Breast epithelium (tissue), 4 donors: ENCODE data around the gene TTC12. TPM values are rescaled to one million over a fixed set of nuclear protein-coding genes. Genes with fewer than 3 reads are reported as not detected.

Experiments used
- DNase-seq, 2 donors: peaks; one replicate each; pipeline ENCODE4 v3.0.0-alpha.2; 2019; ENCODE audit warnings: low spot score in 2 of 2
- H3K27ac ChIP-seq, 2 donors: fragments of 200-600 bp; sonication (generic) in 1 of 2; one replicate each; pipeline ENCODE4 v1.5.1; 2016 to 2019; ENCODE audit warnings: mild to moderate bottlenecking in 1 of 2
- H3K27me3 ChIP-seq, 2 donors: fragments of 200-600 bp; sonication (generic) in 1 of 2; one replicate each; pipeline versions ENCODE4 v1.5.1 to v1.6.0; 2017 to 2019; ENCODE audit warnings: control low read depth in 1 of 2, mild to moderate bottlenecking in 1 of 2
- H3K36me3 ChIP-seq: fragments of 200-600 bp; one replicate; pipeline ENCODE4 v1.5.1; 2019
- H3K4me1 ChIP-seq, 2 donors: fragments of 200-600 bp; sonication (generic); one replicate each; pipeline ENCODE4 v1.5.1; 2016 to 2019; ENCODE audit warnings: control low read depth in 1 of 2
- H3K4me3 ChIP-seq, 3 donors: fragments of 200-600 bp; sonication (generic); 1 replicate in 2 of 3; 2 replicates in 1 of 3; pipeline ENCODE4 v1.5.1; 2016 to 2019; ENCODE audit warnings: mild to moderate bottlenecking in 3 of 3, moderate library complexity in 2 of 3
- H3K9me3 ChIP-seq, 2 donors: fragments of 200-600 bp; sonication (generic) in 1 of 2; one replicate each; pipeline ENCODE4 v1.5.1; 2016 to 2019; ENCODE audit warnings: control low read depth in 1 of 2
- CTCF ChIP-seq, 3 donors: fragments of 450-650 bp; IDR thresholded peaks; one replicate each; pipeline ENCODE4 v1.5.1; 2016 to 2017; ENCODE audit warnings: antibody characterized with exemption in 3 of 3, mild to moderate bottlenecking in 3 of 3, moderate library complexity in 3 of 3
- POLR2A ChIP-seq: fragments of 450-650 bp; IDR thresholded peaks from one replicate; pipeline ENCODE4 v1.6.1; 2016; ENCODE audit warnings: antibody characterized with exemption, mild to moderate bottlenecking, moderate library complexity
- POLR2AphosphoS5 ChIP-seq, 3 donors: sonication (generic); formaldehyde crosslinking; IDR thresholded peaks; one replicate each; pipeline ENCODE4 v1.6.1; 2017; ENCODE audit warnings: antibody characterized with exemption in 3 of 3
- intact Hi-C: fragments of 100-400 bp; cut with DNase I; formaldehyde crosslinking; loops from one replicate; pipeline ENCODE4 v1.15.1; 2023; ENCODE audit warnings: low total_unique reads
- total RNA-seq, 3 donors: library from RNA; depleted of rRNA; stranded (reverse); fragments of >200 nt; gene quantifications; one replicate each; pipeline ENCODE4 v1.1.0, GENCODE V29; 2016

The TTC12 gene
- total RNA-seq, 3 donors from 2014 or later, result 12.3 to 48.4 (median 43.6) TPM

- TF ChIP-seq CTCF (IDR thresholded peaks at IDR 0.05) (no peak), POLR2A (no peak), POLR2AphosphoS5 (IDR thresholded peaks at IDR 0.05) (no peak)
- Histone ChIP-seq H3K27me3 (no peaks in the 10 kb centered on the region), H3K9me3 (no peaks in the 10 kb centered on the region), H3K4me3 (no peak overlapping the region), H3K4me1 (no peaks in the 10 kb centered on the region), H3K36me3 (no peaks in the 10 kb centered on the region), H3K27ac (no peak overlapping the region)
- intact Hi-C loops, result no loop called here
- no peak for DNase-seq
Measured at GRCh38 chr11:113304916-113305315, 9.5 kb upstream of the TTC12 start.

- Histone ChIP-seq H3K4me3 (no peak overlapping the region), H3K27me3 (no peaks in the 10 kb centered on the region), H3K36me3 (no peaks in the 10 kb centered on the region), H3K27ac (no peak overlapping the region), H3K4me1 (no peaks in the 10 kb centered on the region), H3K9me3 (no peaks in the 10 kb centered on the region)
- peak; percentile 63 to 71 for DNase-seq
- peak; percentile 49 to 95 (median 94) for TF ChIP-seq CTCF (IDR thresholded peaks at IDR 0.05)
- TF ChIP-seq POLR2AphosphoS5 (IDR thresholded peaks at IDR 0.05), result peak in 1 of 3 donors; percentile 39
- TF ChIP-seq POLR2A, result no peak
- intact Hi-C loops, result no loop called here
Measured at GRCh38 chr11:113305440-113306336, 8.7 kb upstream of the TTC12 start.

GRCh38 chr11:113308601-113309000 is 5.8 kb upstream of the TTC12 start:
- no peak for DNase-seq
- intact Hi-C loops, result no loop called here
- no peaks in the 10 kb centered on the region for H3K36me3 ChIP-seq
- no peak overlapping the region for H3K27ac ChIP-seq
- no peaks in the 10 kb centered on the region for H3K9me3 ChIP-seq
- no peaks in the 10 kb centered on the region for H3K4me1 ChIP-seq
- no peaks in the 10 kb centered on the region for H3K27me3 ChIP-seq
- no peak for TF ChIP-seq POLR2A
- TF ChIP-seq CTCF (IDR thresholded peaks at IDR 0.05), result no peak
- TF ChIP-seq POLR2AphosphoS5 (IDR thresholded peaks at IDR 0.05), result no peak
- H3K4me3 ChIP-seq, result no peak overlapping the region

- Histone ChIP-seq H3K27ac (no peak overlapping the region), H3K27me3 (no peaks in the 10 kb centered on the region), H3K4me3 (no peak overlapping the region), H3K36me3 (no peaks in the 10 kb centered on the region), H3K4me1 (no peaks in the 10 kb centered on the region), H3K9me3 (no peaks in the 10 kb centered on the region)
- no peak for DNase-seq
- intact Hi-C loops, result loop anchor here (10.0 kb wide), 1 partner anchor 443 kb away; no protein-coding TSS in a partner anchor
- no peak for TF ChIP-seq POLR2A
- no peak for TF ChIP-seq POLR2AphosphoS5 (IDR thresholded peaks at IDR 0.05)
- TF ChIP-seq CTCF (IDR thresholded peaks at IDR 0.05), result no peak
Measured at GRCh38 chr11:113311536-113311935, 2.8 kb upstream of the TTC12 start.

- Histone ChIP-seq H3K27me3 (no peaks in the 10 kb centered on the region), H3K27ac (peak overlapping the region; percentile 90 to 94), H3K9me3 (no peaks in the 10 kb centered on the region), H3K4me1 (no peaks in the 10 kb centered on the region), H3K36me3 (no peaks in the 10 kb centered on the region), H3K4me3 (peak overlapping the region in 1 of 3 donors; percentile 72)
- intact Hi-C loops, result loop anchor here (10.0 kb wide), 1 partner anchor 441 kb away; no protein-coding TSS in a partner anchor
- DNase-seq, result no peak
- TF ChIP-seq POLR2A, result no peak
- no peak for TF ChIP-seq POLR2AphosphoS5 (IDR thresholded peaks at IDR 0.05)
- no peak for TF ChIP-seq CTCF (IDR thresholded peaks at IDR 0.05)
Measured at GRCh38 chr11:113313601-113314000, 782 bp upstream of the TTC12 start.
